Measurements from ENCODE around the gene C2CD2. TPM values are rescaled to one million over a fixed set of nuclear protein-coding genes. Genes with fewer than 3 reads are reported as not detected.
"Not testable (repeated sequence)": the region's sequence is repeated elsewhere in the genome, so short reads cannot be mapped to it uniquely, and the experiment has no call there.

Gene C2CD2
- total RNA-seq, 4 donors from 2014 or later = 37.5 to 63.9 (median 51.6) TPM

DNA sequence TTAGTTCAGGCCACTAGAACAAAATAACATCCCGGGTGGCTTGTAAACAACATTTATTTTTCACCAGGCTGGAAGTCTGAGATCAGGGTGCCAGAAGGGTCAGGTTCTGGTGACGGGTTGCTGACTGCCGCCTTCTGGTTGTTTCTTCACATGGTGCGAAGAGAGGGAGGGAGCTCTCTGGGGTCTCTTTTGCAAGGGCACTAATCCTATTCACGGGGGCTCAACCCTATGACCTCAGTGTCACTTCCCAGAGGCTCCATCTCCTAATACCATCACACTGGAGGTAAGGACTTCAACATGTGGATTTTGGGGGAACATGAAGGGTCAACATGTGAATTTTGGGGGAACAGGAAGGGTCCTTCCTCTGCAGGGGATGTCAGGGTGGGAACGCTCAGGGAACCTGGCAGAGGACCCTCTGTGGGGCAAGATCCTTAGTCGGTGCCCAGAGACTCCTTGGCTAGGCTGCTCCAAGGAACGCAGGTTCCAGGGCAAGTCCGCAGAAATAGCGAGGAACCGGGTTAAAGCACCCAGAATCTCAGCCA lies 8.7 kb upstream of the C2CD2 start:
- no peaks in the 10 kb centered on the region for H3K27me3 ChIP-seq
- no peaks in the 10 kb centered on the region for H3K36me3 ChIP-seq
- peaks cover 0 to 30% (median 11%) of the 10 kb centered on the region in 4 donors for H3K4me1 ChIP-seq
- no peaks in the 10 kb centered on the region for H3K9me3 ChIP-seq
- no peak for DNase-seq (ENCODE audit: low spot score in 2 of 2)
- H3K27ac ChIP-seq = no peak overlapping the region
- no peak for TF ChIP-seq EP300 (IDR thresholded peaks at IDR 0.05)
- 78 to 80% methylated on average over 11 of the region's 11 CpGs for WGBS, 2 donors
- no peak overlapping the region for H3K4me3 ChIP-seq

- TF ChIP-seq EP300 (IDR thresholded peaks at IDR 0.05) (no peak), POLR2A (IDR thresholded peaks at IDR 0.05) (no peak)
- TF ChIP-seq, protein P1, sequence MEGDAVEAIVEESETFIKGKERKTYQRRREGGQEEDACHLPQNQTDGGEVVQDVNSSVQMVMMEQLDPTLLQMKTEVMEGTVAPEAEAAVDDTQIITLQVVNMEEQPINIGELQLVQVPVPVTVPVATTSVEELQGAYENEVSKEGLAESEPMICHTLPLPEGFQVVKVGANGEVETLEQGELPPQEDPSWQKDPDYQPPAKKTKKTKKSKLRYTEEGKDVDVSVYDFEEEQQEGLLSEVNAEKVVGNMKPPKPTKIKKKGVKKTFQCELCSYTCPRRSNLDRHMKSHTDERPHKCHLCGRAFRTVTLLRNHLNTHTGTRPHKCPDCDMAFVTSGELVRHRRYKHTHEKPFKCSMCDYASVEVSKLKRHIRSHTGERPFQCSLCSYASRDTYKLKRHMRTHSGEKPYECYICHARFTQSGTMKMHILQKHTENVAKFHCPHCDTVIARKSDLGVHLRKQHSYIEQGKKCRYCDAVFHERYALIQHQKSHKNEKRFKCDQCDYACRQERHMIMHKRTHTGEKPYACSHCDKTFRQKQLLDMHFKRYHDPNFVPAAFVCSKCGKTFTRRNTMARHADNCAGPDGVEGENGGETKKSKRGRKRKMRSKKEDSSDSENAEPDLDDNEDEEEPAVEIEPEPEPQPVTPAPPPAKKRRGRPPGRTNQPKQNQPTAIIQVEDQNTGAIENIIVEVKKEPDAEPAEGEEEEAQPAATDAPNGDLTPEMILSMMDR (IDR thresholded peaks at IDR 0.05) = no peak
- no peak overlapping the region for H3K4me3 ChIP-seq
- H3K9me3 ChIP-seq = no peaks in the 10 kb centered on the region
- no peaks in the 10 kb centered on the region for H3K36me3 ChIP-seq
- H3K27ac ChIP-seq = no peak overlapping the region
- H3K27me3 ChIP-seq = no peaks in the 10 kb centered on the region
- DNase-seq (ENCODE audit: low spot score in 2 of 2) = no peak
- 68 to 70% methylated on average over 8 of the region's 8 CpGs for WGBS, 2 donors
- H3K4me1 ChIP-seq = peaks cover 0 to 38% (median 15%) of the 10 kb centered on the region in 4 donors
Measured at GRCh38 chr21:41961753-41962152, 7.9 kb upstream of the C2CD2 start.

DNA sequence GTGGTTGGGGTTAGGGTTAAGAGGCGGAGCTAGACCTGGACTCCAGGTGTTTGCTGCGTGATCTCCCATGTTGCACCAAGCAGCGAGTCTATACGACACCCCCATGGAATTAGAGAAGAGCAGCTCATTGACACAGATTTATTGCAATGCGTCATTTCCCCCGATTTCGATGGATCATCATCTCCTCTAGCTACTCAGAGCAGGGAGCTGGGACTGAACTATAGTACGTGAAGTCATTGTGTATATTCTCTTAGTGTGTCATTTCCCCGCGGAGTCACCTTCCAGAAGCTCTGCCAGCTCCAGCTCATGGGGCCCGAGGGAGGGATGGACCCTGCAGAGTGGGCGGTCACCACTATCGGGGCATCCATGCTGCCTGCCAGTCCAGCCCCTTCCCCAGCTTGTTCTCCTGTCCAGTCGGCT lies 7.5 kb upstream of the C2CD2 start:
- no peaks in the 10 kb centered on the region for H3K36me3 ChIP-seq
- H3K4me1 ChIP-seq = peaks cover 0 to 42% (median 15%) of the 10 kb centered on the region in 4 donors
- DNase-seq (ENCODE audit: low spot score in 2 of 2) = no peak
- no peak overlapping the region for H3K27ac ChIP-seq
- H3K4me3 ChIP-seq = no peak overlapping the region
- H3K9me3 ChIP-seq = no peaks in the 10 kb centered on the region
- 74 to 80% methylated on average over 14 of the region's 14 CpGs for WGBS, 2 donors
- no peak for TF ChIP-seq POLR2A (IDR thresholded peaks at IDR 0.05)
- TF ChIP-seq, protein P1 (IDR thresholded peaks at IDR 0.05) = no peak
- no peaks in the 10 kb centered on the region for H3K27me3 ChIP-seq

DNA sequence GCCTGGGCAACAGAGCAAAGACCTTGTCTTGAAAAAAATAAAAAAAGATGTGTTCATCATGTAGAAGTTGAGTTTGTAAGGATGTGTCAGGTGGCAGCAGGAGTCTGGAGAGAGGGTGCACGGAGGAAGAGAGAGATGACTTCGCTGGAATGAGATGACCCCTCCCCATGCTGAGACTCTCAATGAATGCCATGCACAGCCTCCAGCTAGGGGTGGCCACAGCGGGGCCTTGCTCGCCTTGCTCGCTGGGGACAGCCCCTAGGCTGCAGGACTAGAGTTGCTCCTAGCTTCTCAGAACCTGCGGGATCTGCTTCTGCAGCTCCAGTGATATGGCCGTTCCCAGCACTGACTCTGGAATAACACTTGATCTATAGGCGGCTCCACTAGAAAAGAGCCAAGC lies 6.6 kb upstream of the C2CD2 start:
- Histone ChIP-seq H3K4me3 (no peak overlapping the region), H3K36me3 (no peaks in the 10 kb centered on the region), H3K27me3 (no peaks in the 10 kb centered on the region), H3K9me3 (no peaks in the 10 kb centered on the region), H3K27ac (no peak overlapping the region), H3K4me1 (peaks cover 0 to 36% (median 15%) of the 10 kb centered on the region in 4 donors)
- 88% methylated on average over 8 of the region's 8 CpGs for WGBS, 2 donors
- no peak for TF ChIP-seq EP300 (IDR thresholded peaks at IDR 0.05)
- no peak for TF ChIP-seq POLR2A (IDR thresholded peaks at IDR 0.05)
- TF ChIP-seq, protein P1 (IDR thresholded peaks at IDR 0.05) = no peak
- DNase-seq (ENCODE audit: low spot score in 2 of 2) = no peak

DNA sequence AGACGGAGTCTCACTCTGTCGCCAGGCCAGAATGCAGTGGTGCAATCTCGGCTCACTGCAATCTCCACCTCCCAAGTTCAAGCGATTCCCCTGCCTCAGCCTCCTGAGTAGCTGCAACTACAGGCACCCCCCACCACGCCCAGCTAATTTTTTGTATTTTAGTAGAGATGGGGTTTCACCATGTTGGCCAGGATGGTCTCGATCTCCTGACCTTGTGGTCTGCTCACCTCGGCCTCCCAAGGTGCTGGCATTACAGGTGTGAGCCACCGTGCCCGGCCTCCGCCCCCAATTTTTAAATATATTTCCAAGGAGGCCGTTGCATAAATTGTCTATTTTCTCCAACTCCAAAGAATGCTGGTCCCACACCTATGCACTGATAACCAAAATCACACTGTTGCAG lies 5.9 kb upstream of the C2CD2 start:
- not testable (repeated sequence) for H3K27me3 ChIP-seq; H3K9me3 ChIP-seq; H3K36me3 ChIP-seq; DNase-seq (ENCODE audit: low spot score in 2 of 2); H3K27ac ChIP-seq; H3K4me3 ChIP-seq
- 97% methylated on average over 11 of the region's 11 CpGs for WGBS, 2 donors
- H3K4me1 ChIP-seq = peaks cover 0 to 36% (median 15%) of the 10 kb centered on the region in 4 donors

GRCh38 chr21:41958886-41959563 lies 5.2 kb upstream of the C2CD2 start:
- DNase-seq (ENCODE audit: low spot score in 2 of 2) = no peak
- peaks cover 0 to 41% (median 15%) of the 10 kb centered on the region in 4 donors for H3K4me1 ChIP-seq
- H3K27me3 ChIP-seq = no peaks in the 10 kb centered on the region
- 48 to 54% methylated on average over 10 to 16 of the region's 16 CpGs for WGBS, 2 donors
- peak overlapping the region in 2 of 4 donors; percentile 71 to 77 for H3K27ac ChIP-seq
- H3K36me3 ChIP-seq = no peaks in the 10 kb centered on the region
- no peaks in the 10 kb centered on the region for H3K9me3 ChIP-seq
- no peak for TF ChIP-seq EP300 (IDR thresholded peaks at IDR 0.05)
- H3K4me3 ChIP-seq = no peak overlapping the region

Data from tibial nerve (tissue), 4 donors.